NCI-H1105 treated with DMSO at 0.1 percent for 48 hours (cell line): ENCODE results near the gene CCK.
"Not testable (repeated sequence)": the region's sequence is repeated elsewhere in the genome, so short reads cannot be mapped to it uniquely, and the experiment has no call there.

ENCODE experiments used
- DNase-seq: peaks from one replicate; lab custom pipeline; 2025; lab: John Stamatoyannopoulos, UW

CCK gene, protein sequence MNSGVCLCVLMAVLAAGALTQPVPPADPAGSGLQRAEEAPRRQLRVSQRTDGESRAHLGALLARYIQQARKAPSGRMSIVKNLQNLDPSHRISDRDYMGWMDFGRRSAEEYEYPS

DNA sequence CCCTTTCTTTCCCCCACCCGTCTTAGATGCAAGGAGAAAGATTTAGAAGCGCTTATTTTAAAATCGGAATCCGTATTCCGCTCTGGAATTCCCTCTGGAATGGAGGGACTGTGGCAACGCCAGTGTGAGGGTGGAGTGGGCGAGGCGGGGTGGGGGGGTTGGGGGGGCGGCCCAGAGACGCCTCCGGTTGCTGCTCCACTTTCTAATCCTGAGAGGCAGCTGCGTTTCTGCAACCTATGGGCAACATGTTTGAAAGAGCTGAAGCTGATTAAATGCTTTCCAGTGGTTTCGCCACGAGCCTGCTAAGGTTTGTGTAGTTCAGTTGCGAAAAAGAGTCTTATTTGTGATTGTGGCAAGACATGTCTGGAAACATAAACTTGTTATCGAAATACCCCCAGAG, at the start of gene CCK:
CCK (minus strand) TSS at position 101 of the 400 bp plus-strand sequence. CDS start 2,555 bp downstream, outside the sequence.
- no peak for DNase-seq

DNA sequence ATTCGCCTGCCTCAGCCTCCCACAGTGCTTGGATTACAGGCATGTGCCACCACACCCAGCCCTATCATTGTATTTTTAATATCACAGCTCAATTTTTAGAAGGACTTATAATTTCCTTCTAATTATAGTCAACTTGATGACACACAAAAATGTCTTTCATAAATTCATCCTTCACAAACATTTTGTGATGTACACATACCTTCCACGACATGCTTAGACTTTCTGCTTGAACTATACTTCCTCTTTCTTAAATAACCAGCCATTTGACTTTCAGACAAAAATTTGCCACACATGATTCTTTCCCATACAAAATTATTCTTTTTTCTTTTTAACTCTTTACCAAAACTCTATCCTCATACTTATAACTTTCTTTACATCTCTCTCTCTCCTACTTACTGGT, 48.4 kb upstream of the CCK start:
- DNase-seq, result no peak

DNA sequence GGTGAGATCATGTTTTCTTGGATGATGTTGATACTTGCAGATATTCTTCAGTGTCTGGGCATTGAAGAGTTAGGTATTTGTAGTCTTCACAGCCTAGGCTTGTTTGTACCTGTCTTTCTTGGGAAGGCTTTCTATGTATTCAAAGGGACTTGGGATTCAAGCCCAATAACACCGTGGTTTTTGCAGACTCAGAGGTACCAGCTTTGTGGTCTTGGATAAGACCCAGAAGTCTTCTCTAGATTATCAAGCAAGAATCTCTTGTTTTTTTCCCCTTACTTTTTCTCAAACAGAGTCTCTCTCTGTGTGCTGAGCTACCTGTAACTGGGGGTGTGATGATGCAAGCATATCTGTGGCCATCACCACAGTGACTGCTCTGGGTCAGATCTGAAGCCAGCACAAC, 42.7 kb upstream of the CCK start:
- no peak for DNase-seq

DNA sequence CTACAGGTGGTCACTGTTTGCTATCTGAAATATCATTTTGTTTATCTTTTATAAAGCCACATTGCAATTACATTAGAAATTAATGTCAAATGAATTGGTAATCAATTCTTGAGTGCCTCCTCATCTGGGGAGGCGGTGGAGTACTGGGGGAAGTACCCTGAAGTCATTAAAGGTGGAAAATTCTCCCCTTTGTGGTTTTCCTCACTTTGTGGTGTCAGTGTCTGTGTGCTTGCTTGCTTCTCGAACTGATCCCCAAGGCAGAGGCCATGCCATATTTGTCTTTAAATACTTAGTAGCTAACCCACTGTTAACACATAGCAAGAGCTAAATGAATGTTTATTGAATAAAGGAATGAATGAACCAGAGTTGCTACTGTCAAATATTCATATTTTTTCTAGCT, 40.5 kb upstream of the CCK start:
- DNase-seq, result no peak

DNA sequence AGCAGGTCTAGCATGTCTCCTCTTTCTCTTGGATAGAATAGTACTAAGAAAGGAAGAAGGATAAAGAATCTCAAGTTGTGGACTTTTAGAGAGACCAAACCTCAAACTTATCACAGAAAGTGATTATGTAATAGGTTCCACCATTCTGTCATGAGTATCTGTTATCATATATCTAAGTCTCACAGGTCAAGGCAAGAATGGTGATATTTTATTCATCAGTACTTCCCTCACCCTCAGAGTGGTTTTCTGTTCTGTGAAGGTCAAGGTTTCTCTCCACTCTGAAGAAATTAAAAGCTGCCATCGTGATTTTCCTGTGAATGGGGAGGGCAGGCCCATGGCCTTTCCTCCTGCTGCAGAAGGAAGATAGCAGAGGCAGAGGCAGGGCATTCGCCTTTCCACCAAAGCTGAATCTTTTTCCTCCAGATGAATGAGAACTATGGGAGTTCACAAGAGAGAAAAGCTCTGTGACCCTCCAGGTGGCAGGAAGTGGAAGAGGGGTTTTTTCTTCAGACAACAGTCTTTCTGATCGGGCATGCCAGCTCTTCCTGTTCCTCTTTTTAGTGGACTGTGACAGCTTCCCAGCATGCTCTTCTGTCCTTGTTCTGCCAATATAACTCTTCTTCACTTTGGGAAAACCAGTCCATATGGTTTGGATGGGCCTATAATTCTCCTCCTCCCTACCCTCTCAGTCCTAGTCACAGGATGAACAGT, 37.1 kb upstream of the CCK start:
- no peak for DNase-seq

DNA sequence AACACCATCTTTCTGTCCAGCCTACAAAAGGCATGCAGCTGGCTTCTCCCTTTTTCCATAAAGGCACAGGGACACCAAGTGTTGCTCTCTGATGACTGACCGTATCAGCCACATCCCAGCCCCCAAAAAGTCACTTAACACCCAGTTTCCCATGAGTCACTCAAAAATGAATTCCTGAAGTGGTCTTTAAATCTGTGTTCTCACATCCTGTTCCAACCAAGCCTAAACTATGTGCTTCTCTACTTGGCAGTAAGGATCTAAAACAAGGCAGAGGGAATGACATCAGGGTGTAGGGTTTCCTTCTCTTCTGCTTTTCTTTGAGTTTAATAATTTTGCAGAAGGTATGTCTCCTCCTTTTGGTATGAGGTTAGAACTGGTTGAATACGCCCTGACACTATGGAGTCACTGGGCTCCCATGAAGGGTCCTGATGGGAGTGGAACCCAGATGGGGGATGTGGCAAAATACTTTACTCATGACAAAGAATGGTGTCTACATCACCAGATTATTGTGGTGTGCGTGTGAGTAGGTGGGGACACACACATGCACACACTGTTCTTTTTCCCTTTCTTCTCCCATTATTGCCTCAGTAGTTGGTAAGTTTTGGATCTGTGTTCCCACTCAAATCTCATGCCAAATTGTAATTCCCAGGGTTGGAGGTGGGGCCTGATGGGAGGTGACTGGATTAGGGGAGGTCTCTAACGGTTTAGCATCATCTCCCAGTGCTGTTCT, 35.6 kb upstream of the CCK start:
- DNase-seq, result no peak

DNA sequence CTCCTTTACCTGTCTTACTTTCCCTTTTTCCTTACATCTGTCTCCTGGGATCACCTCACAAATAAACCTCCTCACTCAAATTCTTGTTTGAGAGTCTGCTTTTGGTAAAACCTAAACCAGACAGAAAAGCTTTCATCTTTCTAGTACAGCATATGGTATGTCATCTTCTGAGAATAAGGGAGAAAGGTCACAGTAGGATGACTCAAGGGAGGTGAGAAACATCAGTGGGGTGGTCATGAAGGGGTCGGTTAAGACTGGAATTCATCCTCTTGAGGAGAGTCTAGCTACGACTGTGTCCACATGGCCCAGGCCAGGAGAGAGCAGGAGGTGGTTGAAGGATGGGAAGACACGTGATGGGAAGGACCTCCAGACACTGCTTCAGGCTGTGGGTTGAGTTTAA, 34.8 kb upstream of the CCK start:
- DNase-seq, result no peak

DNA sequence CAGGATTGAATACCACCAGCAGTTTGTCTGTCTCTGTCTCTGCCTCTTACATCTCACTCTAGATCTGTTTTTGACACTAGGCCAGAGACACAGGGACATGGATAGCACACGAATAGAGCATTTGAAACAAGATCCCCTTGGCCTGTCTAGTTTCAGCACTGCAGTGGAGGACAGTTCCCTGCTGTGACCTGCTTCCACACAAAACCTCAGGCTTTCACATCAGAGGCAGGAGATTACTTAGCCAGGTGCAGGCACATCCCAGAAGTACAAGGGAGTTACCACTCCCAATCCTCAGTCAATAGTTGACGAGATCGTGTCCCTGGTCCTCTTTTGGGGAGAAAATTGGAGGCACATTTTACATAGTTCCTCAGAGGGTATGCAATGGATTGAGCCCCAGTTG, 34.0 kb upstream of the CCK start:
- no peak for DNase-seq

DNA sequence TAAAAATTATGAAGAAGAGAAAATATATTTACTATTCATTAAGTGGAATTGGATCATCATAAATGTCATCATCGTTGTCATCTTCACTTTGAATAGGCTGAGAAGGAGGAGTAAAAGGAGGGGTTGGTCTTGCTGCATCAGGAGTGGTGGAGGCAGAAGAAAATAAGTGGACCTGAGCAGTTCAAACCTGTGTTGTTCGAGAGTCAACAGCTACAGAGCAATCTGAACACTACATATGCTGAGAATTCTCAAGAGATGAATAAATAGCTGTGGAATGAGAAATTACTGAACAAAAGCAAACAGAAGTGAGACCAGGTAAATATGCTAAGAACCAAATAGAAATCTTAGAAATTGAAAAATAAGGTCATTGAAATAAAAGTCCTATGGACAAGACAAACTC, 32.3 kb upstream of the CCK start:
- DNase-seq, result no peak

DNA sequence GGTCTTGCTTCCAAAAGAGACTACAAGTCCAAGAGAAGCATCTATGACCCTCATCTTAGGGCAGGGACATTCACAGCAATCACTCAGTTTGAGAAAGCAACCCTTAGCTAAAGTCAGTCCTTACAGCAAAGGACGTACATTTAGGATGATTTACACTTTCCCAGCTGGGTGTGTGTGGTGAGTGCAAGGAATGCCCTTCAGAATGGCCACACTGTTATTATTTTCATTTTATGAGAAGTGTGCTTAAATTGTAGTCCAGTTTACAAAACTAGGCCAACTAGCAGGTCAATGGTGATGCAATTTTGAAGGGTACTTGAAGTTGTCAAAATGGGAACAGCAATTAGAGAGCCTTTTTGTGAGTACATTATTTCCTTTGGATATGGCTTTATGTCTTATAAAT, 26.0 kb upstream of the CCK start:
- no peak for DNase-seq

DNA sequence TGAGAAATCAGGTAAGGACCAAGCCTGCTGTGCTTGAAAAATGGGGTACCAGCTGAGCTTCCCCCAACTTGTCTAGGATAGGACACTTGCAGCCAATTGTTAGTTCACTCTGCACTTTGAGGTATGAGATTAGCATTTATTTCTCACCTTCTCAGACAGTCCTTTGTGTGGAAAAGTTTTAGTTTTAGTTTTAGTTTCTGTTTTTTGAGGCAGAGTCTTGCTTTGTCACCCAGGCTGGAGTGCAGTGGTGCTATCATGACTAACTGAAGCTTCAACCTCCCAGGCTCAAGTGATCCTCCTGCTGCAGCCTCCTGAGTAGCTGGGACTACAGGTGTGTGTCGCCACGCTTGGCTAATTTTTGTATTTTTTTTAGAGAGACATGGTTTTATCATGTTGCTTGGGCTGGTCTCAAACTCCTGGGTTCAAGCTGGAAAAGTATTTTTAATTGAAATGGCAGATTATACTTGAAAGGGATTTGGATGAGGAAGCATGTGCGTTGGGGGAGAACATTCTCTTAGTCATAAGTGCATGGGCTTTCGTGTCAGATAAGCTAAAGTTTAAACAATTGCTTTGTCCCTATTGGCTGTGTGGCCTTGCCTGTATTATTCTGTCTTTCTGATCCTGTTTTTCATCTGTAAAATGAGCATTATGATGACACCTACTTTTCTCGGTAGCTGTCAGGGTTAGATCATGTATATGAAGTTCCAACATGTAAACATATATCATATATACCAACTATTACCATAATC, 25.2 kb upstream of the CCK start:
- DNase-seq, result no peak

DNA sequence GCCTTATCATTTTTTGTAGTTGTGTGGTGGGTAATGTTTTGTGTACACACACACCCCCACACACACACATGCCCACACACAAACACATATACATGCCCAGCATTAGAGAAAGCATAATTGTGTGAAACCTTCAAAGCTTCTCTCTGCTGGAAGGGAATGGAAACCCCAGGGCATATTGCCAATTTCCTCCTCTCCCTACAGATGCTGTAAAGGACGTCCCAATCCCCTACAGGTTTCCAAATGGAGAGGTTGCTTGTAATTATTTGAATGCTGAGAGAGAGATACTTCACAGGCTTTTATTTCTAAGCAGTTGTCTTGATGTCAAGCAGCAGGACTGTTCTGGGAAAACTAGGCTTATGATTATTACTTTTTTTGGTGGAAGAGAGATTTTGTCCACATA, 23.0 kb upstream of the CCK start:
- peak; percentile 49 for DNase-seq

DNA sequence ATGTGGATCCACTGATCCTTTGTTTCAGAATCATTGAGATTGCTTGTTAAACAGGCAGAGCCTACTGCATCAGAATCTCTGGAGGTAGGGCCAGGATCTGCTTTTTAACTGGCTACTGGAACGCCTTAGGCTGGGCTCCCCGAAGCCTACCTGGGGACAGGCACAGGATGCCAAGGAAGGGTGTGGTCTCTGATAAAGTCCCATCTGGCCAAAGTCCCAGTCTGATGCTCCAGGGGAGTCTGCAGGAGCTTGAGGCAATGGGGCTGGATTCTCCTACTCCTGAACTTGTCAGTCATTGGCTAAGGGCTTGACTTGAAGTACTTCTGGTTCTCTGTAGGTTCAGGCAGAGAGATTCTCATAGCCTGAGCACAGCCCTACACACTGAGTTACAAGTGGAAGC, 22.4 kb upstream of the CCK start:
- no peak for DNase-seq

DNA sequence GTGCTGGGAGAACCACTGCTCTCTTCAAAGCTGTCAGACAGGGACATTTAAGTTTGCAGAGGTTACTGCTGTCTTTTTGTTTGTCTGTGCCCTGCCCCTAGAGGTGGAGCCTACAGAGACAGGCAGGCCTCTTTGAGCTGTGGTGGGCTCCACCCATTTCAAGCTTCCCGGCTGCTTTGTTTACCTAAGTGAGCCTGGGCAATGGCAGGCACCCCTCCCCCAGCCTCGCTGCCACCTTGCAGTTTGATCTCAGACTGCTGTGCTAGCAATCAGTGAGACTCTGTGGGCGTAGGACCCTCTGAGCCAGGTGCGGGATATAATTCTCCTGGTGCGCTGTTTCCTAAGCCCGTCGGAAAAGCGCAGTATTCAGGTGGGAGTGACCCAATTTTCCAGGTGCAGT, 21.4 kb upstream of the CCK start:
- DNase-seq, result not testable (repeated sequence)

DNA sequence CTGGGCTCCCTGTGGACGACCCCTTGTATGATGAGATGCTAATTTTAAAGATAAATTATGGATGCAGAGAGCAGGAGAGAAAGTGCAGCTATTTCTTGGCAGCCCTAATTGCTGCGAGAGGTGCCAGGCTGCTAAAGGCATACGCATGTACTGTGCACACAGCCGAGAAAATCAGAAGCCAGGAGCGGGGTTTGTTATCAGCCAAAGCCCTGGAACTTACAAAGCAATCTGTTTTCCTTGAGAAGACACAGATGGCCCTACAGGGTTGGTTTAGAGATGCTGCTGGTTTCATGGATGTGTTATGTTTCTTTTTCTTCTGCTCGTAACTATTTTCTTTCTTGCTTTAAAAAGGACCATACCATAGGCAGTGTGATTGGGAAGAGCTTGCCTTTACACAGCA, 11.7 kb upstream of the CCK start:
- no peak for DNase-seq

DNA sequence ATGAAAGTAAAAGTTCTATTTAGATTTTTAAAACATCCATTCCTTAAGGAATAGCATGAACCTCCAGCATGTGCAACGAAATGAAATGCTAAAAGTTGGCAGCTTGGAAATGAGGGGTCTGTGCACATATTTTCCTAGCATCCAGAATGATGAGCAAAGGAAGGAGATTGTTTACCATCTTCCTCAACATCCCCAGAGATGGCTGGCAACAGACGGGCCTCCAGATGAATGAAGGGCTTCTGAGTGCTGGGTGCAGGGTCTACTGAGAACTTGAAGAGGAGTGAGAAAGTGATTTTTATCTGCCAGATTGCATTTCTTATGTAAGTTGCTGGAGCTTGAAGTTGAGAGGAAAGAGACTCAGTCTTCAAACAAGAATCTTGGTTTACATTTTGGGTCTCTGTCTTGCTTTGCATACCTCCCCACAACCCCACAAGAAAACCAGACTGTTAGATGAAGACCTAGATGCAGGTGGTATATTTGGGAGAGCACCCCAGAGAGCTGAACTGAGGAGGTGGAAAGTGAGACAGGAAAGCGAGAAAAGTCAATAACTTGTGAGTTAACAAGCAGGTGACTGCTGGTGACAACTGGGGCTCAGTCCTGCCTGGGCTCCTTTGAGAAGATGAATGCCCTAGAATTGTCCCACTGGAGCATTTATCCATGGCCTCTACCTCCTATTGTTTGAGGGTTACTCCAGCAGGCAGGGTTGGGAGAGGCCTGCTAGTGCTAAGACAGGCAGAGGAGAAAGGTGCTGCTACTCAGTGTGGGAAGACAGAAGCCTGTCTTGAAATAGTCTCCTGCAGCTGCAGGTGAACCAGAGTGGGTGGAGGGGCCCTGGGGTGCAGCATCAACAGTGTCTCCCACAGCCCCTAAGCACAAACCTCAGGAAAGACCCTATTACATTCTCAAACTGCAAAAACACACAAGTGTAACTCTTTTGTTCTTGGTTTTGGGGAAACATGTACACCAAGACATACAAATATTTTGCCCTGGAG, 10.5 kb upstream of the CCK start:
- no peak for DNase-seq

DNA sequence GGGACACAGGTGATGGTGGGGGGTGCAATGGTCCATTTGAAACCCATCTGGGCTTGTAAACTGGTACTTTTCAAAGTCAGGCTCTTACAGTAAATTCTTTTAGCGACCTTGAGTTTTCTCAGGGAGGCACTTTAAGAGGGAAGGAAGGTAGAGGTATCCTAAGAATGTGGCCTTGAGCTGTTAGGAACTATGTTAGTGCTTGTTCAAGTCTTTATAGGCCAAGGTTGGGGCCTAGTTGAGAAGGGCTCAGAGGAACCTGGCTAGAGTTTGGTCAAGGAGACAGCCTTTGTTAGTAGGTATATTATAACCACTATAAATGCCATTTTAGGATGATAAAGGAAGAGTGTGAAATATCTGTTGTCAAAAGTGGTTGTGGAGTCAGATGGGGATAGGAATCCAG, 9.2 kb upstream of the CCK start:
- DNase-seq, result no peak

DNA sequence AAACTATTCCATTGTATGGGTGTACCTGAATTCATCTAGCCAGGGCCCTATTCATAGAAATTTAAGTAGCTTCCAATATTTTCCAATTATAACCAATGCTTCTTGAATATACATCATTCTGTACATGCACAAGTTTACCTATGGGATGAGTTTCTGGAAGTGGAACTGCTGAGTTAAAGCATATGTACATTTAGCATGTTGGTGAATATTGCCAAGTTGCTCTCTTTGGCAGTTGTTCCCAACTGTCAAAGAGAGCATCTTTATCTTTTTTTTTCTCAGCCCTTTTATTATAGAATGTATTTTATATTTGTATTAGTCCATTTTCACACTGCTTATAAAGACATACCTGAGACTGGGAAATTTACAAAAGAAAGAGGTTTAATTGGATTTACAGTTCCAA, 8.3 kb upstream of the CCK start:
- no peak for DNase-seq

DNA sequence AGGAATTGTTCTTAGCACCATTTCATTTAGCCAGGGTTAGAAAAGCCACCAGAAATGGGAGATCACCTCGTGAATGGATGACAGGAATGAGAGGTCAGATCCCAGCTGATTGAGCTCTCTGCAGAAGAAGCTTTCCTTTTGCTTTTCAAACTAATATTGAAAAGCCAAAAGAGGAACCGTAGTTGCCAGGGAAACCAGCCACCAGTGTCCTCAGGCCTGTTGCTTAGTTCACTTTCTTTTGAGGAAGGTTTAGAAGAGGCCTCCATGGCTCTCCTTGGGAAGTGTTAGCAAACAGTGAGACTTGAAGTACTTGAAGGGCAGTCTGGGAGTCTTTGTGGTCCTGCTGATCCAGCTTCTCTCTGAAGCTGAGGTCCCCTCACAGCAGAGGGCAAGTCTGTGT, 7.4 kb upstream of the CCK start:
- no peak for DNase-seq

DNA sequence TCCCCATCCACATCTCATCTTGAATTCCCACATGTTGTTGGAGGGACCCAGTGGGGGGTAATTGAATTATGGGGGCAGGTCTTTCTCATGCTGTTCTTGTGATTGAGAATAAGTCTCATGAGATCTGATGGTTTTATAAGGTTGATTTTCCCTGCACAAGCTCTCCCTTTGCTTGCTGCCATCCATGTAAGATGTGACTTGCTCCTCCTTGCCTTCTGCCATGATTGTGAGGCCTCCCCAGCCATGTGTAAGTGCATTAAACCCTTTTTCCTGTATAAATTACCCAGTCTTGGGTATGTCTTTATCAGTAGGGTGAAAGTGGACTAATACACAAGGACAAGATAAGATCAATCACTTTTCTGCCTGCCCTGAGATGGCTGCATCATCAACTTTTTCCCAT, 5.8 kb upstream of the CCK start:
- DNase-seq, result no peak

DNA sequence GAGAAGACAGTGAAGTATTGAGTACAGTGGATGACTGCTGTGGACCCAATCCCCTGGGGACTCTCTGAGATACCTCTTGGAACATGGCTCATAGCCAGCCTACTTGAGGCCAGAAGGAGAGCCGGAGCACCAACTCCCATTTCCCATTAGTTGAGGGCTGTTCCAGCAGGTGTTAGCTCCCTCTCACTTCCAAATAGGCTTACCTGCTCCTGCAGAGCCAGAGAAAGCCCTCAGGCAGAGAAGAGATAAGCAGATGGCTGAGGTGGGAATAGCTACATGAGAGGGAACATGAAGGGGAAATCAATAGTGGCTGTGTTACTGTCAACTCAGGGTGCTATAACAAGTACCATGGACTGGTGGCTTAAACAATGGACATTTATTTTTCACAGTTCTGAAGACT, 4.6 kb upstream of the CCK start:
- DNase-seq, result peak; percentile 74

DNA sequence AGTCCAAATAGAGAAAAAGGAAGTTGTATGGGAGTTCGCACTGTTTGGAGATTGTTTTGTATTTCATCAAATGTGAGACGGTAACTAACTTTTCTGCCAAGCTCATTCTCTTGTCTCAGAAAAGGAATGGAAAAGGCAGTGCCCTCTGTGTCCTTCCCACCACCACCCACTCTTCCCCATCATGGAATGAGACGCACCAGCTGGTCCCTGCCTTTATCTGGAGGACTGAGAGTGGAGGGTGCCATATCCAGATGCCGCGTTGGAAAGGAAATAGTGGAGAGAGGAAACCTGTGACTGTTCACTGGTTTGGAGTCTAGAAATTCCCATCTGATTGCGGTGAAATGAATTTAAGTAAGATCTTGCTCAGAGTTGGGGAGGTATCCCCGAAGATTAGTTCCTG, 3.7 kb upstream of the CCK start:
- no peak for DNase-seq
